ENCODE measurements around the gene VIM. TPM values are rescaled to one million over a fixed set of nuclear protein-coding genes. Genes with fewer than 3 reads are reported as not detected.

The VIM gene
- total RNA-seq, 3 donors from 2014 or later (not counting 1 experiment from before 2014, with no cell fraction given) = 627 to 717 (median 634) TPM

DNA sequence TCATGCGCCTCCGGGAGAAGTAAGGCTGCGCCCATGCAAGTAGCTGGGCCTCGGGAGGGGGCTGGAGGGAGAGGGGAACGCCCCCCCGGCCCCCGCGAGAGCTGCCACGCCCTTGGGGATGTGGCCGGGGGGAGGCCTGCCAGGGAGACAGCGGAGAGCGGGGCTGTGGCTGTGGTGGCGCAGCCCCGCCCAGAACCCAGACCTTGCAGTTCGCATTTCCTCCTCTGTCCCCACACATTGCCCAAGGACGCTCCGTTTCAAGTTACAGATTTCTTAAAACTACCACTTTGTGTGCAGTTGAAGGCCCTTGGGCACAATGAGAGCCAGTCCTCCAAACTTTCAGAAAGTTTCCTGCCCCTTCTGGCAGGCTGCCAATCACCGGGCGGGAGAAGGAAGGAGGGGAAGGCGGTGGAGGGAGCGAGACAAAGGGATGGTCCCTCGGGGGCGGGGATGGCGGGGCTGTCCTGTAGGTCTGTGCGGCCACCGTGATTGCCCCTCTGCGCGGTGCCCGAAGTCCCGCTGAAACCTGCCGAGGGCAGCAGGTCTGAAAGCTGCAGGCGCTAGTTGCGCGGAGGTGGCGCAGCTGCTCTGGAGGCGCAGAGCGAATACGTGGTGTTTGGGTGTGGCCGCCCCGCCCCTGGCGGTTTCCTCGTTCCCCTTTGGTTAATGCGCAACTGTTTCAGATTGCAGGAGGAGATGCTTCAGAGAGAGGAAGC, 2.1 kb downstream of the VIM start:
- Histone ChIP-seq H3K27ac (ENCODE audit: low read length) (peak overlapping the region; percentile 99), H3K9me3 (ENCODE audit: control insufficient read depth, insufficient read depth, low read length) (no peaks in the 10 kb centered on the region), H3K36me3 (ENCODE audit: control insufficient read depth, insufficient read depth, low read length) (peaks cover 38% of the 10 kb centered on the region), H3K4me1 (ENCODE audit: control insufficient read depth, insufficient read depth, low read length) (peaks cover 21% of the 10 kb centered on the region), H3K4me3 (ENCODE audit: low read length) (peak overlapping the region; percentile 93), H3K27me3 (ENCODE audit: control insufficient read depth, insufficient read depth, low read length) (no peaks in the 10 kb centered on the region)
- H3K9me3 Mint-ChIP-seq = no peaks in the 10 kb centered on the region
- DNase-seq (peak; percentile 81 to 95), ATAC-seq (peak; percentile 46 to 78 (median 56))
- TF ChIP-seq, protein P1, sequence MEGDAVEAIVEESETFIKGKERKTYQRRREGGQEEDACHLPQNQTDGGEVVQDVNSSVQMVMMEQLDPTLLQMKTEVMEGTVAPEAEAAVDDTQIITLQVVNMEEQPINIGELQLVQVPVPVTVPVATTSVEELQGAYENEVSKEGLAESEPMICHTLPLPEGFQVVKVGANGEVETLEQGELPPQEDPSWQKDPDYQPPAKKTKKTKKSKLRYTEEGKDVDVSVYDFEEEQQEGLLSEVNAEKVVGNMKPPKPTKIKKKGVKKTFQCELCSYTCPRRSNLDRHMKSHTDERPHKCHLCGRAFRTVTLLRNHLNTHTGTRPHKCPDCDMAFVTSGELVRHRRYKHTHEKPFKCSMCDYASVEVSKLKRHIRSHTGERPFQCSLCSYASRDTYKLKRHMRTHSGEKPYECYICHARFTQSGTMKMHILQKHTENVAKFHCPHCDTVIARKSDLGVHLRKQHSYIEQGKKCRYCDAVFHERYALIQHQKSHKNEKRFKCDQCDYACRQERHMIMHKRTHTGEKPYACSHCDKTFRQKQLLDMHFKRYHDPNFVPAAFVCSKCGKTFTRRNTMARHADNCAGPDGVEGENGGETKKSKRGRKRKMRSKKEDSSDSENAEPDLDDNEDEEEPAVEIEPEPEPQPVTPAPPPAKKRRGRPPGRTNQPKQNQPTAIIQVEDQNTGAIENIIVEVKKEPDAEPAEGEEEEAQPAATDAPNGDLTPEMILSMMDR (IDR thresholded peaks at IDR 0.05) = no peak
- peaks cover 7% of the 10 kb centered on the region for H3K36me3 Mint-ChIP-seq
- intact Hi-C loops (cut with micrococcal nuclease) = loop anchor here (1.0 to 10.0 kb wide), 6 partner anchors 29 to 413 kb away; partner anchors contain the start of genes RSU1 and TRDMT1
- WGBS (ENCODE audit: insufficient coverage) = under 1% methylated on average over 43 of the region's 43 CpGs
- peak overlapping the region; percentile 98 for H3K4me3 Mint-ChIP-seq
- H3K27ac Mint-ChIP-seq = peak overlapping the region; percentile 96 to 99
- no peaks in the 10 kb centered on the region for H3K27me3 Mint-ChIP-seq (ENCODE audit: low read depth in 2 of 2)
- peaks cover 48 to 65% of the 10 kb centered on the region in 2 donors for H3K4me1 Mint-ChIP-seq

DNA sequence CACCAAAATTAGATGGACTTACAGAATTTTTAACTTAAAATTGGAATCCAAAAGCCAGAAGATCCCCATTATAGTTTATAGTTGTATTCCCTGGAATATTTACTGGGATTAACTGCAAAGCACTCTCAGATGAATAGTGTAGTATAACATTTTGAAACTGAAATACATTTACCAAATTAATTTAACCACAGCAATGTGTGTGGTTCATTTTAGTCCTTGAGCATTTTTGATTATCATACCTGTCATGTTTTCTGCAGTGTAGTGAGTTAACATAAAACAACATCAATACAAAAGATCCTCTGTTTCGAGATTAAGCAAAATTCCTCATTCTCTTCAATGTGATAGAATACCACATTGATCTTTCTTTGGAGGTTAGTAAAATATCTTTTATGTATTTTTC, 3.7 kb downstream of the VIM start:
- TF ChIP-seq, protein P1 (IDR thresholded peaks at IDR 0.05) = no peak
- peaks cover 16% of the 10 kb centered on the region for H3K4me1 ChIP-seq (ENCODE audit: control insufficient read depth, insufficient read depth, low read length)
- H3K4me3 Mint-ChIP-seq = peak overlapping the region; percentile 98
- H3K4me1 Mint-ChIP-seq = peaks cover 49 to 53% of the 10 kb centered on the region in 2 donors
- ATAC-seq (no peak), DNase-seq (no peak)
- peak overlapping the region; percentile 96 to 99 for H3K27ac Mint-ChIP-seq
- H3K36me3 Mint-ChIP-seq = peaks cover 21% of the 10 kb centered on the region
- H3K9me3 Mint-ChIP-seq = no peaks in the 10 kb centered on the region
- no peaks in the 10 kb centered on the region for H3K9me3 ChIP-seq (ENCODE audit: control insufficient read depth, insufficient read depth, low read length)
- no CpG with 5 or more reads among the region's 1 CpG for WGBS (ENCODE audit: insufficient coverage)
- peaks cover 55% of the 10 kb centered on the region for H3K36me3 ChIP-seq (ENCODE audit: control insufficient read depth, insufficient read depth, low read length)
- no peaks in the 10 kb centered on the region for H3K27me3 ChIP-seq (ENCODE audit: control insufficient read depth, insufficient read depth, low read length)
- intact Hi-C loops (cut with micrococcal nuclease) = loop anchor here (5.0 to 10.0 kb wide), 2 partner anchors 44 to 273 kb away; no protein-coding TSS in a partner anchor
- H3K4me3 ChIP-seq (ENCODE audit: low read length) = no peak overlapping the region
- H3K27me3 Mint-ChIP-seq (ENCODE audit: low read depth in 2 of 2) = no peaks in the 10 kb centered on the region
- H3K27ac ChIP-seq (ENCODE audit: low read length) = peak overlapping the region; percentile 99

DNA sequence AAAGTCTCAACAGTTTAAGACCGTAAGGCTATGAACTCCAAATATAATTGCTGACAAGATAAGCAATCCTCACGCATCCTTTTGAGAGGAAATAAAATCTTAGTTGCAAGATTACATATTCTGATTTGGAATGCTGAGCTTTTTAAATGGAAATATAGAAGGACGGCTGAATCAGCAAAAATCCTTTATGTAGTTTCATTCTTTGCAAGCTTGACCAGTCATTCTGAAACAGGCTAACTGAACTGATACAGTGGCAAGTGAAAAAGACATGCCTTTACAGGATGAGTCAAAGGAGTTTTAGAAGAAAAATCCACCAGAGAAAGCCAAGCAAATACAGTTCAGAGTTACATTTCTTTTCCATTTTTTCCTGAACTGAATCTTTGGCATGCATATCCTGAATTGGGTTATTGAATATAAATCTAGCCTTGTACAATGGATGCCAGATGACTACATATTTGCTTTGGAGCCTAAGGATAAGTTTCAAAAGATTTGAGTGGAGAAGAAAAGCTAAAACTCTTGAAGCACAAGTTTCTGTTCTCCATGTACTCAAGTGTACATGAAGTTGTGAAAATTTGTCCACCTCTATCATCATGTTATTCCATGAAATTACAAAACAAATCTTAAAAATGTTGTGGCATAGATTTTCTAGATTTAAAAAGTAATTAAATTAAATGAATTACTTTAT, 4.4 kb downstream of the VIM start:
- peak overlapping the region in 1 of 2 donors; percentile 96 for H3K27ac Mint-ChIP-seq
- H3K27me3 Mint-ChIP-seq (ENCODE audit: low read depth in 2 of 2) = no peaks in the 10 kb centered on the region
- Histone ChIP-seq H3K36me3 (ENCODE audit: control insufficient read depth, insufficient read depth, low read length) (peaks cover 61% of the 10 kb centered on the region), H3K9me3 (ENCODE audit: control insufficient read depth, insufficient read depth, low read length) (no peaks in the 10 kb centered on the region), H3K27me3 (ENCODE audit: control insufficient read depth, insufficient read depth, low read length) (no peaks in the 10 kb centered on the region), H3K4me3 (ENCODE audit: low read length) (no peak overlapping the region), H3K4me1 (ENCODE audit: control insufficient read depth, insufficient read depth, low read length) (peaks cover 11% of the 10 kb centered on the region), H3K27ac (ENCODE audit: low read length) (no peak overlapping the region)
- no peak for DNase-seq
- H3K36me3 Mint-ChIP-seq = peaks cover 25% of the 10 kb centered on the region
- no peak for ATAC-seq
- 86% methylated on average over 2 of the region's 3 CpGs for WGBS (ENCODE audit: insufficient coverage)
- intact Hi-C loops (cut with micrococcal nuclease) = loop anchor here (5.0 to 10.0 kb wide), 2 partner anchors 45 to 272 kb away; no protein-coding TSS in a partner anchor
- H3K9me3 Mint-ChIP-seq = no peaks in the 10 kb centered on the region
- H3K4me1 Mint-ChIP-seq = peaks cover 43 to 47% of the 10 kb centered on the region in 2 donors
- TF ChIP-seq, protein P1 (IDR thresholded peaks at IDR 0.05) = no peak
- peak overlapping the region; percentile 6 for H3K4me3 Mint-ChIP-seq
